Immature natural killer cell (primary cell): ENCODE results near the gene CSTA. TPM values are rescaled to one million over a fixed set of nuclear protein-coding genes. Genes with fewer than 3 reads are reported as not detected.
A peak's percentile ranks its signal among the peaks of the same experiment; 100 is the strongest.
"Not testable (repeated sequence)": the region's sequence is repeated elsewhere in the genome, so short reads cannot be mapped to it uniquely, and the experiment has no call there.

Experiments used
- DNase-seq, 3 donors: peaks; one replicate each; pipeline ENCODE4 v3.0.0; 2022; ENCODE audit warnings: mixed read lengths in 1 of 3
- H3K27ac Mint-ChIP-seq, 6 donors: one replicate each; pipeline ENCODE4 v1.8.0; 2020; ENCODE audit warnings: mixed read lengths in 6 of 6, mild to moderate bottlenecking in 5 of 6, inconsistent platforms in 4 of 6, moderate library complexity in 3 of 6
- H3K27me3 Mint-ChIP-seq, 3 donors: one replicate each; pipeline ENCODE4 v1.8.0; 2020 to 2021; ENCODE audit warnings: low read depth in 3 of 3, mild to moderate bottlenecking in 3 of 3, mixed read lengths in 3 of 3, moderate library complexity in 3 of 3, inconsistent platforms in 1 of 3
- H3K36me3 Mint-ChIP-seq, 3 donors: one replicate each; pipeline ENCODE4 v1.8.0; 2020; ENCODE audit warnings: mixed read lengths in 3 of 3, inconsistent platforms in 2 of 3, mild to moderate bottlenecking in 2 of 3
- H3K4me1 Mint-ChIP-seq, 2 donors: one replicate each; pipeline ENCODE4 v1.8.0; 2020; ENCODE audit warnings: inconsistent platforms in 2 of 2, mild to moderate bottlenecking in 2 of 2, mixed read lengths in 2 of 2, moderate library complexity in 1 of 2
- H3K4me3 Mint-ChIP-seq, 5 donors: one replicate each; pipeline ENCODE4 v1.8.0; 2020; ENCODE audit warnings: mild to moderate bottlenecking in 5 of 5, mixed read lengths in 5 of 5, inconsistent platforms in 3 of 5, moderate library complexity in 3 of 5
- H3K9me3 Mint-ChIP-seq, 6 donors: one replicate each; pipeline ENCODE4 v1.8.0; 2020; ENCODE audit warnings: mild to moderate bottlenecking in 6 of 6, mixed read lengths in 6 of 6, inconsistent platforms in 4 of 6, moderate library complexity in 3 of 6
- polyA plus RNA-seq, 3 donors: library from polyadenylated mRNA; unstranded; fragments of 300-500 nt; fragmentation: Illumina TruSeq; gene quantifications; one replicate each; pipeline ENCODE4 v1.2.3, GENCODE V29; 2021

Gene CSTA
- polyA plus RNA-seq, 3 donors from 2014 or later: 0.63 to 4.1 (median 1.5) TPM

DNA sequence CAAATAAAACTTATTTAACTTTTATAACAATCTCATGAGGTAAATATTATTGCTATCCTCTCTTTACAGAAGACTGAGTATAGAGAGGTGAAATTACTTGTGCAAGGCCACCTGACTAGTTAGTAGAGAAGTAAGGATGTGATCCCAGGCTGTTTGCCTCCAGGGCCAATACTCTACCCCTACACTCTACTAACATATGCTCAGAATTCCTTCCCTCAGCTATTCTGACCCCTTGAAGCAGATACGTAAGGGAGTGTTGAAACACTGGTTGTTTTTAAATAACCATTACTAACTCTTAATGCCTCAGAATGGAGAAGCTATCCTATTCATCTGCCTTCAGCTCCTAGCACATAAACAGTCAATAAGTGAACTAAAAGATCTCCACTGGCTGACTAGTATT, 24.1 kb downstream of the CSTA start:
- Mint-ChIP-seq H3K27me3 (peaks cover 0 to 5% (median 5%) of the 10 kb centered on the region in 3 donors), H3K4me1 (no peaks in the 10 kb centered on the region), H3K27ac (no peak overlapping the region), H3K9me3 (no peaks in the 10 kb centered on the region), H3K36me3 (no peaks in the 10 kb centered on the region), H3K4me3 (no peak overlapping the region)
- no peak for DNase-seq

DNA sequence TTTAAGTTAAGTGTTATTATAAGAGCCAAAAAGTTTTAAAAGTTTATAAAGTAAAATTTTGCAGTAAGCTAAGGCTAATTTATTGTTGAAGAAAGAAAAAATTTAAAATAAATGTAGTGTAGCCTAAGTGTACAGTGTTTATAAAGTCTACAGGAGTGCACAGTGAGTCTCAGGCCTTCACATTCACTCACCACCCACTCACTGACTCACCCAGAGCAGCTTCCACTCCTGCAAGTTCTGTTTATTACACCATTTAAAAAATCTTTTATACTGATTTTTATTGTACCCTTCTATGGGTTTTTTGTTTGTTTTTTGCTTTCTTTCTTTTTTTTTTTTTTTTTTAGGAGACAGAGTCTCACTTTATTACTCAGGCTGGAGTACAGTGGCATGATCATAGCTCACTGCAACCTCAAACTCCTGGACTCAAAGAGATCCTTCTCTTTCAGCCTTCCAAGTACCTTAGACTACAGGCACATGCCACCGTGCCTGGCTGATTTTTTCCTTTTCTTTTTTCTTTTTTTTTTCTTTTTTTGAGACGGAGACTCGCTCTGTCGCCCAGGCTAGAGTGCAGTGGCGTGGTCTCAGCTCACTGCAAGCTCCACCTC, 25.9 kb downstream of the CSTA start:
- Mint-ChIP-seq H3K9me3 (no peaks in the 10 kb centered on the region), H3K27me3 (peaks cover 0 to 5% (median 5%) of the 10 kb centered on the region in 3 donors), H3K36me3 (no peaks in the 10 kb centered on the region), H3K4me3 (no peak overlapping the region), H3K27ac (no peak overlapping the region), H3K4me1 (no peaks in the 10 kb centered on the region)
- no peak for DNase-seq

DNA sequence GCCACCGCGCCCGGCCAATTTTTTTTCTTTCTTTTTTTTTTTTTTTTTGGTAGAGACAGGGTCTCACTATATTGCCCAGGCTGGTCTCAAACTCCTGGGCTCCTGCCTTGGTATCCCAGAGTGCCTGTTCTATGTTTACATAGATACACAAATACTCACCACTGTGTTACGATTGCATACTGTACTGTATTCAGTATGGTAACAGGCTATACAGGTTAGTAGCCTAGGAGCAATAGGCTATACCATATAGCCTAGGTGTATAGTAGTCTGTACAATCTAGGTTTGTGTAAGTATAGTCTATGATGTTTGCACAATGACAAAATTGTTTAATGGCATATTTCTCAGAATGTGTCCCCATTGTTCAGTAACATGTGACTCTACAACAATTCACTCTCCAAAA, 26.6 kb downstream of the CSTA start:
- H3K27me3 Mint-ChIP-seq: peaks cover 0 to 5% (median 5%) of the 10 kb centered on the region in 3 donors
- H3K36me3 Mint-ChIP-seq: no peaks in the 10 kb centered on the region
- no peak for DNase-seq
- H3K27ac Mint-ChIP-seq: no peak overlapping the region
- H3K4me1 Mint-ChIP-seq: no peaks in the 10 kb centered on the region
- no peaks in the 10 kb centered on the region for H3K9me3 Mint-ChIP-seq
- H3K4me3 Mint-ChIP-seq: no peak overlapping the region

DNA sequence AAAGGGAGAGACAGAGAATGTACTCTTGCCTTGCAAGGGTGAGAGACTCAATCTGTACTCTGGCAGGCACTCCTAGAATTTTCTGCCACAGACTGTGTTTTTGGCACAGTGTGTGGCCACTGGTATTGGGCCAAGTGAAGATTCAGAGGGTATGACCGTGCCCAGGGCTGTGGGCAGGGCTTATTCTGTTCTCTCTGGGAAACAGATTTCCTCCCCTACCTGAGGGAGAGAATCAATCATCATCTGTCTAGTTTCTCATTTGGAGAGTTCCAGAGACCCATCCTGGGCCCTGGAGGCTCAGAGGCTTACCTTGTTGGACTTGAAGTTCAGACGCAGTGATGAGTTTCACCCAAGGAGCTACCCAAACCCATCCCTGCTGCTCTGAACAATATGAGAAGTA, 28.2 kb downstream of the CSTA start:
- no peaks in the 10 kb centered on the region for H3K4me1 Mint-ChIP-seq
- DNase-seq: no peak

DNA sequence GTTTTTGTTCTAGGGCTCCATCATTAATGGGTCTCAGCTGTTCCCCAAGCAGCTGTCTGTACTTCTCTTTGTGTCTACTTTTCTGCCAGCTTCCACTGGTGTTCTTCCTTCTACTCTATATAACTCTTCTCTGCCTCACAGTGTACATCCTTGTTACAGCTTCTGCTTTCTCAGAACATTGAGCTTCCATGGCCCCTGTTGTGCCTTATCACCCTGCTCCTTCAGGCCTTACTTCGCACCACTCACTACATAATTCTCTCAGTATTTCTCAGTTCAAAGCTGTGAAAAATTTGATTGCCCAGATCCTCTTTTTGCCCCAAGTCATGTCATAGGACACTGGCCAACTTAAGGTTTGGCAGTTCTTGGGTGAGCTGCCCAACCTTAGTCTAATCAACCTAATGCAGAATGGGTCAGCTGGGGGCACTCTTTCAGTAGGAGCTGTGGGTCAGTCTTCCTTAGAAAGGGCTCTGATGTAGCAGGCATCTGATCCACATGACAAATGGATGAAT, 28.9 kb downstream of the CSTA start:
- no peaks in the 10 kb centered on the region for H3K9me3 Mint-ChIP-seq
- no peak overlapping the region for H3K4me3 Mint-ChIP-seq
- H3K4me1 Mint-ChIP-seq: no peaks in the 10 kb centered on the region
- no peak for DNase-seq
- no peak overlapping the region for H3K27ac Mint-ChIP-seq
- H3K27me3 Mint-ChIP-seq: no peaks in the 10 kb centered on the region
- H3K36me3 Mint-ChIP-seq: peaks cover 4 to 8% (median 5%) of the 10 kb centered on the region in 3 donors

More for the DNA sequence above, 28.2 kb downstream of the CSTA start:
- no peaks in the 10 kb centered on the region for H3K9me3 Mint-ChIP-seq
- no peak overlapping the region for H3K27ac Mint-ChIP-seq
- no peaks in the 10 kb centered on the region for H3K27me3 Mint-ChIP-seq
- H3K36me3 Mint-ChIP-seq: peaks cover under 1 to 4% (median 4%) of the 10 kb centered on the region in 3 donors
- no peak overlapping the region for H3K4me3 Mint-ChIP-seq

DNA sequence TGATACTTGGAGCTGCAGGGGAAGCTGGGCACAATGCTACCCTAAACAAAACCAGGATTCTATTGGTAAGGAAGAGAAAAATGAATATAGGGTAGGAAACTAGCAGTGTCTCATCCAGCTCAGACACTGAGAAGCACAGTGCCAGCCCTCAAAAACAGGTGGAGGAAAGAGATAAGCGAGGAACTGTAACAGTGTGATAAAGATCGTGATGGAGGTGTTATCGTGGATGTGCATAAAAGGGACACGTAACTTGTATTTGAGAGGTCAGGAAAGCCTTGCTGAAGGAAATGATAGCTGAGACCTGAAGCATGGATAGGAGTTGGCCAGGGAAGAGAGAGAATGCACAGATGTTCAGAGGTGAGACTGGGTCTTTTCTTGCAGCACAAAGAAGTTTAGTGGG, 30.6 kb downstream of the CSTA start:
- H3K36me3 Mint-ChIP-seq: peaks cover 5 to 13% (median 8%) of the 10 kb centered on the region in 3 donors
- H3K4me1 Mint-ChIP-seq: no peaks in the 10 kb centered on the region
- no peak overlapping the region for H3K27ac Mint-ChIP-seq
- H3K27me3 Mint-ChIP-seq: no peaks in the 10 kb centered on the region
- DNase-seq: no peak
- H3K4me3 Mint-ChIP-seq: no peak overlapping the region
- no peaks in the 10 kb centered on the region for H3K9me3 Mint-ChIP-seq

DNA sequence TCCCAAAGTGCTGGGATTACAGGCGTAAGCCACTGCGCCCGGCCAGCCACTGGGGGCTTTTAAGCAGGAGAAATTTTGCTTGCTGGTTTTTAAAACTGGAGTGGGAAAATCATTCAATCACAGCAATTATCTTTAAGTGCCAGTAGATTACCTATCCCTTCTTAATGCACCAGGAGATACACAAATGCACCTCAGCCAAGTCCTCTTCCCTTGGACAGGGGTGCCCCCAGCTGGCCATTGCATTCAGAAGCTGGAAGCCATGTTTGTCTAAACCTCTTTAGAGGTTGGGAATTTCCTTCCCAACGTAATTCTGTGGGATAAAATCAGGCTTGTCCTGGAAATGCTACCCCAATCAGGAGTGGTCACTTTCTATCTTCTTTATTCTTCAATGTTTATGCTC, 31.4 kb downstream of the CSTA start:
- no peaks in the 10 kb centered on the region for H3K9me3 Mint-ChIP-seq
- peaks cover 5 to 13% (median 8%) of the 10 kb centered on the region in 3 donors for H3K36me3 Mint-ChIP-seq
- H3K4me1 Mint-ChIP-seq: no peaks in the 10 kb centered on the region
- no peak for DNase-seq
- no peak overlapping the region for H3K27ac Mint-ChIP-seq
- no peaks in the 10 kb centered on the region for H3K27me3 Mint-ChIP-seq
- H3K4me3 Mint-ChIP-seq: no peak overlapping the region

DNA sequence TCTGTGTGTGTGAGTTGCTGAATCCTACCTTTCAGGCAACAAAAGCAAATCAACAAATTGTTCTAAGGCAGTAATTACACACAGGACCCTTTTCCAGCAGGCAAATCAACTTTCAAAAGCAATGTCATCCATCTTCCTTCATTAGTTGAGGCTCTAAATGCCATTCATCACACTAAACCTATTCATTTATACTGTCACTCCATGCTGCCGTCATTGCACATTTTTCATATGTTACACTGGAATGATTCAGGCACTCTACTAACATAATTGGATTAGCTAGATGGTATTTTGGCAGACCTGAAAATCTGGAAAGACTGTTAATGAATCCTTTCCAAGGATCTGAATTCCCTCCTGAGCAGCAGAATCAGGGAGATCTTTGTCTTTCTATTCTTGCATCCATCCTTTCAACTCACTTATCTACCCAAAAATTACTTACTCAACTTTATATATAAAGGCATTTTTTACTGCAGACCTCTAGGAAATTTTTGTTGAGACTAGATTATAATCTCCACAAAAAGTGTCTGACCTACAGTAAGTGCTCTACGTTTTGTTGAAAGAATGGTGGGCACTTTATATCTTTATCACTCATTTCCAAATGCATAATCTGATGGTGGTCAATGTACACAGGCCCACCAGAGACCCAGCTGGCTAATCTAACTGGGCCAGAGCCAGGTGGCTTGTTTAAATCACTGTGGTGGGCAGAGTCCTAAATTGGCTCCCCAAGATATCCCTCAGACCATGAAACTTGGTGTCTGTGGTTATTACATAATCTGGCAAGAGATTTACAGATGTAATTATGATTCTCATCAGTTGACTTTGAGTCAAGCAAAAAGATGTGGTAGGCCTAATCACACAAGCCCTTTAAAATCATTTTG, 33.0 kb downstream of the CSTA start:
- no peaks in the 10 kb centered on the region for H3K27me3 Mint-ChIP-seq
- H3K4me3 Mint-ChIP-seq: no peak overlapping the region
- H3K9me3 Mint-ChIP-seq: no peaks in the 10 kb centered on the region
- no peak for DNase-seq
- no peaks in the 10 kb centered on the region for H3K4me1 Mint-ChIP-seq
- H3K36me3 Mint-ChIP-seq: peaks cover 5 to 16% (median 8%) of the 10 kb centered on the region in 3 donors
- peak overlapping the region in 2 of 6 donors; percentile 9 to 31 for H3K27ac Mint-ChIP-seq

DNA sequence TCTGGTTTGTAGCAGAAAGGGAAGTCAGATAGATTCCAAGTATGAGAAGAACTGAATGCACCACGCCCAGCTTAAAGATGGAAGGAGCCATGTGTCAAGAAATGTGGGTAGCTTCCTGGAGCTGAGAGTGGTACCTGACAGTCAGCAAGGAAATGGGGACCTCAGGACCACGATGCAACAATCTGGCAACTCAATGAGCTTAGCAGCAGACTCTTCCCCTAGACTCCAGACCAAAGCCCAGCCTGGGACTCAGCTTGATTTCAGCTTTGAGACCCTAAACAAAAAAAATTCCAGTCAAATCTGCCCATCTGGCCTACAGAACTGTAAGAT, 33.6 kb downstream of the CSTA start:
- Mint-ChIP-seq H3K36me3 (peaks cover 5 to 21% (median 12%) of the 10 kb centered on the region in 3 donors), H3K9me3 (no peaks in the 10 kb centered on the region), H3K4me1 (no peaks in the 10 kb centered on the region), H3K27ac (peak overlapping the region in 1 of 6 donors; percentile 9), H3K4me3 (no peak overlapping the region), H3K27me3 (no peaks in the 10 kb centered on the region)
- DNase-seq: no peak

DNA sequence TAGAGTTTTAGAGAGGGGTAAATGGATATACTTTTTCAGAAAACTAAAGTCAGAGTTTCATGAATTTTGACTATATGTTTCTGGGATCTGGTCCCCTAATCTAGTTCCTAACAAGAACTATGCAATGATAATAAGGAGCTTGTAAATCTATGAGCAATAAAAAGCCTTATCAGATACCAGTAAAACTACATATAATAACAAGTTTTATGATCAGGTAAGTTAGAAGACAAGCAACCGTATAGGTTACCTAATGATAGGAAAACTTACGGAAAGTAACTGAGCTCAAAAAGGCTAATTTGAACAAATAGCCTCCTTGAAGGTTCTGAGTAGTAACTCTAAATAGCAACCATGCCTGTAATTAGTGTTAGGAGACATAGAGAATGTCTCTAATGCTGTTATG, 37.0 kb downstream of the CSTA start:
- Mint-ChIP-seq H3K4me3 (no peak overlapping the region), H3K4me1 (no peaks in the 10 kb centered on the region), H3K27ac (no peak overlapping the region), H3K27me3 (no peaks in the 10 kb centered on the region), H3K36me3 (peaks cover 12 to 32% (median 14%) of the 10 kb centered on the region in 3 donors), H3K9me3 (no peaks in the 10 kb centered on the region)
- no peak for DNase-seq

DNA sequence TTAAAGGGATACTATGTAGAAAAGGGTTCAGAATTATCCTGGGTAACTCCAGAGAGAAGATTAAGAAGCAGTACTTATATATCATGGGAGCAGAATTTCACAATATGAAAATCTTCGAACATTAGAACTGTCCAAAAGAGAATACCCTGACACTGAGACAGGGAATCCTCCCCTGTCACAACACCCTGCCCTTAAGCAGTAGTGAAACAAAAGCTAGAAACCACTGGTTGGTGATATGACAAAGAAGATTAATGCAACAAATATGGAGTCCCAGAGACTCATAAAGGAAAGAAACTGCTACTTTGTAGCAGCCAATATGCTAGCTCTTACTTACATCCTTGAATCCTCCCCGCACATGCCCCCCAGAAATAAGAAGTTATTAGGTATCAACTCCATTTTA, 39.4 kb downstream of the CSTA start:
- Mint-ChIP-seq H3K4me1 (no peaks in the 10 kb centered on the region), H3K36me3 (peaks cover 16 to 26% (median 21%) of the 10 kb centered on the region in 3 donors), H3K4me3 (no peak overlapping the region), H3K27me3 (no peaks in the 10 kb centered on the region), H3K27ac (no peak overlapping the region), H3K9me3 (no peaks in the 10 kb centered on the region)
- no peak for DNase-seq

DNA sequence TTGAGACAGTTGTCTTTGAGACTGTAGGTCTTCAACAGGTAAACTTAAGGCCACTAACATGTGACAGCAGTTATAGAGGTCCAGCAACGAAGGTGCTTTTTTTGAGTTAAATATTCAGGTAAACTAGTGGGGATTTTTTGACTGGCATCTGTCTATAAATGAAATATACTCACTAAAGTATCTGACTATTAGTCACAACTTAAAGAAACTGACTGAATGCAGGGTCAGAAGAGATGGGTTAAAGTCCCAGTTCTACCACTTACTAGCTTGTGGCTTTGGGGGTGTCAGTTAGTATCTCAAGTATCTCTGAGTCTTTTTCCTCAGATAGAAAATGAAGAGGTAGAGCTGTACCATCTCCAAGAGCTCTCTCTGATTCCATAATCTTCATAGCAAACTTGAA, 40.0 kb downstream of the CSTA start:
- H3K4me1 Mint-ChIP-seq: no peaks in the 10 kb centered on the region
- H3K9me3 Mint-ChIP-seq: no peaks in the 10 kb centered on the region
- no peak for DNase-seq
- no peak overlapping the region for H3K27ac Mint-ChIP-seq
- no peaks in the 10 kb centered on the region for H3K27me3 Mint-ChIP-seq
- H3K4me3 Mint-ChIP-seq: no peak overlapping the region
- peaks cover 16 to 26% (median 21%) of the 10 kb centered on the region in 3 donors for H3K36me3 Mint-ChIP-seq

DNA sequence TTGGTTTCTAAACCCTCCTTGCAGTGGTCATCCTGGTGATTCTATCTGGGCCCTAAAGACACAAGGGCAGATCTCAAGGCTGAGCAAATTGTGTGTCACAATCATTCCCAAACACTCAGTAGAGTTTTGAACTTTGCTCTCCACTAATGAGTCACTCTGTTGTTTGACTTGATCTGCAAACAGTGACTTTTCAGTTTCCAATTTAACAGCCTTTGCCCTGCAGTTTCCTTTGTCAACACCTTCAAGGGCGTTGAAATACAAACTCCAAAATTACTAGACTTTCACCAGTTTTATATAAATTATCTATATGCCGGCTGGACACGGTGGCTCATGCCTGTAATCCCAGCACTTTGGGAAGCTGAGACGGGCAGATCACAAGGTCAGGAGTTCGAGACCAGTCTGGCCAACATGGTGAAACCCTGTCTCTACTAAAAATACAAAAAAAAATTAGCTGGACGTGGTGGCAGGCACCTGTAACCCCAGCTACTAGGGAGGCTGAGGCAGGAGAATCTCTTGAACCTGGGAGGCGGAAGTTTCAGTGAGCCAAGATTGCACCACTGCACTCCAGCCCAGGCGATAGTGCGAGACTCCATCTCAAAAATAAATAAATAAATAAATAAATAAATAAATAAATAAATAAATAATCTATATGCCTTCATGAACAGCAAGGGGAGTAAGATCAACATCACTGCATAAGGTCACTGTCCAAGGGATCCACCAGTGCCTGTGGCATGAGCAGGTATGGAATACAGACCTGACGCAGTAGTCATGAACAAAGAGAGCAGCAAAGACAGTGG, 40.7 kb downstream of the CSTA start:
- peaks cover 12 to 23% (median 21%) of the 10 kb centered on the region in 3 donors for H3K36me3 Mint-ChIP-seq
- not testable (repeated sequence) for H3K4me3 Mint-ChIP-seq, H3K27ac Mint-ChIP-seq, H3K9me3 Mint-ChIP-seq, H3K4me1 Mint-ChIP-seq, H3K27me3 Mint-ChIP-seq, DNase-seq

DNA sequence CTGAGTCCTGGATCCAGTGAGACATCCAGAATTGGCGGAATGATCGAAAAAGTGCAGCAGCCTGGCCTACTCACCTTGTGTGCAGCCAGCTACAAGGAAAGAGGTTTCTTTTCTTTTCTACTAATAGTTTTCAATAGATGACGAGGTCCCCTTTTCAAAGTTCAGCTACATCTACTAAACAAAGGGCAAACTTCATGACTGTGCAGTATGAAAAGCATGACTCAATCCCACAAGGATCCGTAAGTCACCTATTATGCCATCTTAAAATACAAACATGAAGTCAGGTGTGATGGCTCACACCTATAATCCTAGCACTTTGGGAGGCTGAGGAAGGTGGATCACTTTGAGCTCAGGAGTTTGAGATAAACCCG, 41.3 kb downstream of the CSTA start:
- Mint-ChIP-seq H3K4me1 (no peaks in the 10 kb centered on the region), H3K27ac (no peak overlapping the region), H3K9me3 (no peaks in the 10 kb centered on the region), H3K36me3 (peaks cover 16 to 26% (median 24%) of the 10 kb centered on the region in 3 donors), H3K27me3 (no peaks in the 10 kb centered on the region), H3K4me3 (no peak overlapping the region)
- DNase-seq: no peak
